GM19240 (cell line): ENCODE data around the gene TOR1AIP1.
"Not testable (repeated sequence)": the region's sequence is repeated elsewhere in the genome, so short reads cannot be mapped to it uniquely, and the experiment has no call there.

Source experiments
- DNase-seq: peaks from one replicate; pipeline ENCODE4 v3.0.0; 2011; ENCODE audit warnings: low spot score; ENCODE audit not compliant: insufficient read length

Gene TOR1AIP1, protein sequence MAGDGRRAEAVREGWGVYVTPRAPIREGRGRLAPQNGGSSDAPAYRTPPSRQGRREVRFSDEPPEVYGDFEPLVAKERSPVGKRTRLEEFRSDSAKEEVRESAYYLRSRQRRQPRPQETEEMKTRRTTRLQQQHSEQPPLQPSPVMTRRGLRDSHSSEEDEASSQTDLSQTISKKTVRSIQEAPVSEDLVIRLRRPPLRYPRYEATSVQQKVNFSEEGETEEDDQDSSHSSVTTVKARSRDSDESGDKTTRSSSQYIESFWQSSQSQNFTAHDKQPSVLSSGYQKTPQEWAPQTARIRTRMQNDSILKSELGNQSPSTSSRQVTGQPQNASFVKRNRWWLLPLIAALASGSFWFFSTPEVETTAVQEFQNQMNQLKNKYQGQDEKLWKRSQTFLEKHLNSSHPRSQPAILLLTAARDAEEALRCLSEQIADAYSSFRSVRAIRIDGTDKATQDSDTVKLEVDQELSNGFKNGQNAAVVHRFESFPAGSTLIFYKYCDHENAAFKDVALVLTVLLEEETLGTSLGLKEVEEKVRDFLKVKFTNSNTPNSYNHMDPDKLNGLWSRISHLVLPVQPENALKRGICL

DNA sequence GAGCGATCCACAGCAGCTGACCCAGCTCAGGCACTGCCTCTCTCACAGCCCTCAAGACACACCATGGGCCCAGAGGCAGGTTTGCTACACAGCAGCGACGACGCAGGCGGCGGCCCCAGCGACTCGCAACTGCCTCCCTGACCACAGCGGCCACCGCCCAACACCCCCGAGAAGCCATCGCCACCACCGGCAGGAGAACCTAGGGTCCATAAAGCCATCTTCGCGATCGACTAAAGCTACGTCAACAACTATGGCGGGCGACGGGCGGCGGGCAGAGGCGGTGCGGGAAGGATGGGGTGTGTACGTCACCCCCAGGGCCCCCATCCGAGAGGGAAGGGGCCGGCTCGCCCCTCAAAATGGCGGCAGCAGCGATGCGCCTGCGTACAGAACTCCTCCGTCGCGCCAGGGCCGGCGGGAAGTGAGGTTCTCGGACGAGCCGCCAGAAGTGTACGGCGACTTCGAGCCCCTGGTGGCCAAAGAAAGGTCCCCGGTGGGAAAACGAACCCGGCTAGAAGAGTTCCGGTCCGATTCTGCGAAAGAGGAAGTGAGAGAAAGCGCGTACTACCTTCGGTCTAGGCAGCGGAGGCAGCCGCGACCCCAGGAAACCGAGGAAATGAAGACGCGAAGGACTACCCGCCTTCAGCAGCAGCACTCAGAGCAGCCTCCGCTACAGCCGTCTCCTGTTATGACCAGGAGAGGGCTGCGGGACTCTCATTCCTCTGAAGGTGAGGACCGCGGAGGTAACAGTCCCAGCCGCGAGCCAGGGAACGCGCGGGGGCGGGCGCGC is at the start of gene TOR1AIP1:
Gene TOR1AIP1 (plus strand): TSS at position 33 of the 787 bp plus-strand sequence. CDS start 218 bp downstream, at position 251.
- DNase-seq = peak; percentile 41

DNA sequence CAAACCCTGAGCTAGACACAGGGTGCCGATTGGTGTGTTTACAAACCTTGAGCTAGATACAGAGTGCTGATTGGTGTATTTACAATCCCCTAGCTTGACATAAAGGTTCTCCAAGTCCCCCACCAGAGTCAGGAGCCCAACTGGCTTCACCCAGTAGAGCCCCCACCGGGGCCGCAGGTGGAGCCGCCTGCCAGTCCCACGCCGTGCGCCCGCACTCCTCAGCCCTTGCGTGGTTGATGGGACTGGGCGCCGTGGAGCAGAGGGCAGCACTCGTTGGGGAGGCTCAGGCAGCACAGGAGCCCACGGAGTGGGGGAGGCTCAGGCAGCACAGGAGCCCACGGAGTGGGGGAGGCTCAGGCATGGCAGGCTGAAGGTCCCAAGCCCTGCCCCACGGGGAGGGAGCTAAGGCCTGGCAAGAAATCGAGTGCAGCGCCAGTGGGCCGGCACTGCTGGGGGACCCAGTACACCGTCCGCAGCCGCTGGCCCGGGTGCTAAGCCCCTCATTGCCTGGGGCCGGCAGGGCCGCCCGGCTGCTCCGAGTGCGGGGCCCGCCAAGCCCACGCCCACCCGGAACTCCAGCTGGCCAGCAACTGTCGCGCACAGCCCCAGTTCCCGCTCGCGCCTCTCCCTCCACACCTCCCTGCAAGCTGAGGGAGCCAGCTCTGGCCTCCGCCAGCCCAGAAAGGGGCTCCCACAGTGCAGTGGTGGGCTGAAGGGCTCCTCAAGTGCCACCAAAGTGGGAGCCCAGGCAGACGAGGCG is 45.2 kb upstream of the TOR1AIP1 start:
- not testable (repeated sequence) for DNase-seq

DNA sequence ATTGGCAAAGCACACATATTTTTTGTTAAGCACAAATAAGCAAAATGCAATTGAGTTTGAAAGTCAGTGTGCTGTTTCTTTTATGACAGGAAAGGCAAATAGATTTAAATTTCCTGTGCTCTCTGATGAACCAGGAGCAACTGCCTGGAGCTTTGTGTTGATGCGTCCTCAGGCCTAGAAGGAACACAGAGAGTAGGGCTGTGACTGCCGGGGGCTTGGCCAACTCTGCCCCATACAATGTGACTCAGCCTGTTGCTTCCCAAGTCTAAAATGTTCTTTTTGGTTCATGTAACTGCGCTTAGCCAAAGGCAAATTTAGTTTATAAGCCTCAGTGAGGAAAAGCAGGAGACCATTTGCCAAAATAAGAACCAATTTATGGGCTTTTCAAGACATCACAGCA is 42.0 kb upstream of the TOR1AIP1 start:
- DNase-seq = no peak

DNA sequence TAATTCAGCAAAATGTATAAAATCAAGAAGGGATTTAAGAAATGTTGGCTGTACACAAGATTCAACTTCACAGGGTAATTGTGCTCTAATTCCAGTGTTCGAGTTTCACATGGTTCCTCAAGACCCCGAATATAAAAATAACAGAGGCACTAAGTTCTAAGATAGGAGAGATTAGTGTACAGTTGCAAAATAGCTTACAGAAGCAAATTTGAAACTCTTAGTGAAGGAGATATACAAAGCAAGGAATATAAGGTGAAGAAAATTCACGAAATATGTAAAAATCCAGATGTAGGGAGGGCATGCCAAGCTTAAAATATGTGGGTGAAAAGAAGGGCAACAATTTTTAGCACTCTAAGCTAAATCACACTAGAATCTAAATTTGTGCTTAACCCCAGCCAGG is 33.9 kb upstream of the TOR1AIP1 start:
- DNase-seq = no peak

DNA sequence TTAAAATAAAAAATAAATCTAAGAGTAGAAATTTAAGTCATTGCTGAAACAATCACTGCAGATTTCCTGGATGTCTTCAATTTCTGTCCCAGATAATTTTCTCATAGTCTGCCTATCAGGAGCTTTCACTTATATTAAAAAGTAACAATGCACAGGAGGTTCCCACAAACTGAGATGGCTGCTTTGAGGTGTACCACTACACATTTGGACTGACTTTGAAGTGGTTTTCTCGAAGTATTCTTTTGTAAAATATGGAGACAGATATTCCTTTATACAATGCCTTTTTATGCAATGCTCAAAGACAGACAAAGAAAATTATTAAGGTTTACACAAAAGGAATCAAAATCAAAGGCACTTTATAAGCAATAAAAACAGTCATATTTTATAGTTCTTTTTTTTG is 29.0 kb upstream of the TOR1AIP1 start:
- no peak for DNase-seq

DNA sequence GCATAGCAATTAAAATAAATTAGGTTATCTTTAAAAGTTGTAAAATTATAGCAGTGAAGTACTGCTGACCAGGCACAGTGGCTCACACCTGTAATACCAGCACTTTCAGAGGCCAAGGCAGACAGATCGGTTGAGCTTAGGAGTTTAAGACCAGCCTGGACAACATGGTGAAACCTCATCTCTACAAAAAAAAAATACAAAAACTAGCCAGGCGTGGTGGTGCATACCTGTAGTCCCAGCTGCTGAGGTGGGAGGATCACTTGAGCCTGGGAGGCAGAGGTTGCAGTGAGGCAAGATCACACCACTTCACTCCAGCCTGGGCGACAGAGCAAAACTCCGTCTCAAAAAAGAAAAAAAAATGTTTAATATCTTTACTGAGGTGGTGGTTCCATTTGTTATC is 26.3 kb upstream of the TOR1AIP1 start:
- DNase-seq = not testable (repeated sequence)

DNA sequence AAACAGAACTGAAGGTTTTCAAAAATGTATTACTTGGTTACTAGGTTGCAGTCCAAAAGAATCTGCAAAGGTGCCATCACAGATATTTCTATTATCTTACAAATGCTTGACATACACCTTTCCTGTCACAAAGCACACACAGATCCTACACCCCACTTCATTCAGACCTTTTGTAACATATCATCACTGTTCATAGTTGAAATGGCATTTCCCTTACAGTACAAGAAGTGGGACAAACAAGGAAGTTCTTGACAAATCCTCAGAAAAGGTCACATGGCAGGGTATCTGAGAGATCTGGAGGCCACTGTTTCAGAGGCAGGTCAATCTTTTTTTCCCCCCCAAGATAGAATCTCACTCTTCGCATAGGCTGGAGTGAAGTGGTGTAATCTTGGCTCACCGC is 25.8 kb upstream of the TOR1AIP1 start:
- DNase-seq = no peak

DNA sequence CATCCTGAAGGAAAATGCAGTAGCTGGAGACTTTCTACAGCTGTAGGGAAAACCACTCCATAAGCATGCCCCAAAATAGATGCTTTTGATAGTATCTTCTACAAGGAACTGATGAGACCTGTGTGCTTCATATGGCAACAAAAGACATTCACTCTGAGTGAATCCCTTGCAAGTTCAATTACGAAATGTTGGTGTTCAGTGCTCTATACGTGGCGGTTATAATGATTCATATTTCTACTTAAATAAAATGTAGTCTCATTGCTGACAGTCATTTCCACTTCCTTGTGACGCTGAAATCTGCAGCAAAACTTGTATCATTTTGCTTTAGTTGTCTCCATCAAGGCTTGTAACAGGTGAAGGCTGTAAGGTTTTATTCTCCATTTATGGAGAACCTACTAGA is 25.1 kb upstream of the TOR1AIP1 start:
- no peak for DNase-seq

DNA sequence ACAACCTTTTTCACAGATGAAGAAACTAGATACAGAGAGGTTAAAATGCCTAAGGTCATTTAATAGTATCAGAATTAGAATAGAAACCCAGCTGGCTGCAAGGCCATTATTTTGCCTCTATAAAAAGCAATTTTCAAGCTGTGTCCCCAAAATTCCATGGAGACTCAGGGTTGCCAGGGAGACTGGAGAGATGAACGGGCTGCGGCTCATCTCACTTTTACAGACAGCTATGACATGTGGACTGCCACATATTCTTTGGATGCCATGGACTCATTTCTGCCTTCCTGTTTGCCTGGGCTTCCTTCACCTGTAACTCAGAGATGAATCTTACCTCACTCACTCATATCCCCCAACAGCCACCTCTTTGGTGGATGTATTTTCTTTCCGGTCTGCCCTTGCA is 21.4 kb upstream of the TOR1AIP1 start:
- DNase-seq = no peak

DNA sequence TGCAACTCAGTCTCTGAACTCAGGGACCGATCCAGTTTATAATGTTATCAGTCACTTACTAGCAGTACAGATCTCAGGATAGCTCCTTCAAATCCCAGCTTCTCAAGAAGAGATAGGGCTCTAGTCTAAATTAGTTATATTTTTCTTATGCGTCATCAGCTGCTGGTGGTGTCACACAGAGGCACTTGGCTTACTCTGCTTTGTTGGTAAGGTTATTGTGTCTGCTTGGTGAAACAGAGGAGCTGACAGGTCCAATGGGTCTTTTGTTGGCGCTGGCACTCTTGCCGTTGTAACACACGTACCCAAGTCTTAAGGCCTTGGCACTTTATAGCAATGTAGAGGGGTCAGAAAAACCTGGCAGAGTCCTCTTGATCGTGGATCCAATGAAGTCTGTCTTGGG is 16.7 kb upstream of the TOR1AIP1 start:
- DNase-seq = no peak

DNA sequence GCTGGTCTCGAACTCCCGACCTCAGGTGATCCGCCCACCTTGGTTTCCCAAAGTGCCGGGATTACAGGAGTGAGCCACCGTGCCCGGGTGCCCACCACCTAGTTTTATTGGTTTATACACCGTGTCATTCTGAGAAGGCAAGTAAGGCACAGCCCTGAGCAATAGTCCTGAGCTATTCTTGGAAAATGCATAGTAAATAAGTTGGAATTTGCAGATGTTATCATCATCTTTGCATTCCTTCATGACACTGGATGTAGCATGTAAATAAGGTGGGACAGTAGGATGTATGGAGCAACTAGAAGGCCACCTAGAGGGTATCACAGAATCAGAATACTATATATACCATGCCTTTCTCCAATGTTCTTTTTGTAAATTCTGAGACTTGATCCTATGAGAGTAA is 15.5 kb upstream of the TOR1AIP1 start:
- DNase-seq = no peak

DNA sequence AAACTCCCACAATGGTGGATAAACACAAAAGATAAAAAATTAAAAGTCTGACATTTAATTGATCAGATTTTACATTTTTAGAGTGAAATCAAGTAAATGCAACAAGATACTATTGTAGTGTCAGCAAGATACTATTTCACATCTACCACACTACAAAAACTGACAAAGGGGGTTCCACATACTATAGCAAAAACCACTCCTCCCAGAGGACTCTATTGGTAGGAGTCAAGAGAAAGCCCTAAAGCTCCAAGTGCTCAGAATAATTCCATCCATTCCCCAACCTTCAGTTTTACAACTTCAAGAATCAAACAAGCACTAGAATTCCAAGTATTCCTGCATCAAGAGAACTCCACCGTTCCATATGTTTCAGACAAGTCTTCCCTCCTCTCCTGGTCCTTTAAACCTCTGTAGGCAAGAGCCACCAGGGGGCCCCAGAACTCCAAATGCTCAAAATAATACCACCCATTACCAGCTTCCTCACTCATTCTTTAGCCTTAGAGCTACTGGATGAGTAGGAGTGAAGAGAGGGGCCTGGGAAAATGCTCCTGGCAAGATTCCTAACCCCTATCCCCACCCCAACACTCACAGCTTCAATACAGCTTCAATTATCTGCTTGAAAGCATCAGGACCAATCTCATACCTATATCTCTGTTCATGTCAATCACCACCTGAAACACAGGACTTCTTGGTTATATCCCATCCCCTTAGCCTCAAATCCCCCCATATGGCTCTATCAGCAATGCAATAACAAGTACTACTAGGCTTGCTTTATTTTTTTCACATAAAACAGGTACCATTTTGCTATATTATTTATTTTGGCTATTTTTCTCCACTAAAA is 14.4 kb upstream of the TOR1AIP1 start:
- no peak for DNase-seq

DNA sequence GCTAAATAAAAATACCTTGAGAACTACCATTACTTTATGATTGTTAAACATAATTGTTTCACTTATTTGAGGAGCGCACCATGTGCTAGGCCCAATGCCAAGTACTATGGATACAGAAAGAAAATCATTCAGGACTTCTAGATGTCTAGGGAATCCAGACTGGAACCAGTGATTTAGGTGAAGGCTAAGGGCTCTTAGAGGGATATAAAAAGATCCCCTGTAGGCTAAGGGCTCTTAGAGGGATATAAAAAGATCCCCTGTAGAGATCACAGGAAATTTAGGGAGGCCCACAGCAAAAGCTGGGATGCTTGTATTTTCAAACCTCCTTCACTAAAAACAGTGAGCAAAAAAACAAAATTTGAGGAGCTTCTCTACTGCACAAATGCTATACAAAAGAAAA is 11.2 kb upstream of the TOR1AIP1 start:
- no peak for DNase-seq

DNA sequence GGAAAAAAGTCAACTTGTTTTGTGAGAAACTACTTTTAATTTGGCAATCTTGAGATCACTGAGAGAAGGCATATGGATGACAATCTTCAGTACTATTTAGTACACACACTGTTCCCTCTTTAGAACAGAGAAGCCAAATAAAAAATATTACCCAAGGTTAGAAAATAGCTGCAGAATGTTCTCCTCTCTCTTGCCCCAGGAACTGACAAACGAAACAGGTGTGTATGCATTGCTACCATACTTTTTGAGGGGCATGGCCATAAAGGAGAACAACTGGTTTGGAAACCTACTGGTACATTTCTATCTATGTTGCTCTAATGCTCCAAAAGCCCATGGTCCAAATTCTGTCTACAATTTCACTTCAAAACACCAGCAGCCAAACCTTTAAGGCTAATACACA is 10.1 kb upstream of the TOR1AIP1 start:
- DNase-seq = no peak

DNA sequence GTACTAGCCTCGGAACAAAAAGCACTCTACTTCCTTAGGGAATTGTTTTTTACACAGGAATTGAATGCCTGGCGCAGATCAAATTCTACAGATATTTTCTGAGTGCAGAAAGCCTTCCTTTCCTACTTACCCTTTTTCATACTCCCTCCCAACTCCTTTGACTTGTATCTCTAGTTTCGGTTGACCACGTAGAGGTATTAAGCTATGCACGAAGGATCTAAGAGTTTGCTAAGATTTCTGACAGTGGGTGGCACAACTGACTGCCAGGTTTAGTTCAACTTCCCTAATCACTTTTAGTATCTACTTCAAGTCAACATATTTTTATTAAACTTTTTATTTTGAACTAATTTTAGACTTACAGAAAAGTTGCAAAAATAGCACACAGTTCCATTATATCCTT is 9.5 kb upstream of the TOR1AIP1 start:
- DNase-seq = no peak

DNA sequence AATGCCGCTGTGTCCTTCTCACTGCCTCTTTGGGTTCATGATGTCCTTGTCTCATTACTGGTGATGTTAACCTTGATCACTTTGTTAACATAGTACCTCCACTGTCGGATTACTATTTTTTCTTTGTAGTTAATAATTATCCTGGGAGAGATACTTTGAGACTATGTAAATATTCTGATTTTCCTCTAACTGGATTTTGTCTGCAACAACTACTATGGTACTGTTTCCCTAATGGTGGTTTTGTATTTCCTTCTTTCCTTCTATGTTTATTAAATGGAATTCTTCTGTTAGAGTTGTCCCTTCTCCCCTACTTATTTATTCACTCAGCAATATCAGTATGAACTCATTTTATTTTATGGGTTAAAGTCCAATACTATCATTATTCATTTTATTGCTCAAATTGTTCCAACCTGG is 8.6 kb upstream of the TOR1AIP1 start:
- no peak for DNase-seq

DNA sequence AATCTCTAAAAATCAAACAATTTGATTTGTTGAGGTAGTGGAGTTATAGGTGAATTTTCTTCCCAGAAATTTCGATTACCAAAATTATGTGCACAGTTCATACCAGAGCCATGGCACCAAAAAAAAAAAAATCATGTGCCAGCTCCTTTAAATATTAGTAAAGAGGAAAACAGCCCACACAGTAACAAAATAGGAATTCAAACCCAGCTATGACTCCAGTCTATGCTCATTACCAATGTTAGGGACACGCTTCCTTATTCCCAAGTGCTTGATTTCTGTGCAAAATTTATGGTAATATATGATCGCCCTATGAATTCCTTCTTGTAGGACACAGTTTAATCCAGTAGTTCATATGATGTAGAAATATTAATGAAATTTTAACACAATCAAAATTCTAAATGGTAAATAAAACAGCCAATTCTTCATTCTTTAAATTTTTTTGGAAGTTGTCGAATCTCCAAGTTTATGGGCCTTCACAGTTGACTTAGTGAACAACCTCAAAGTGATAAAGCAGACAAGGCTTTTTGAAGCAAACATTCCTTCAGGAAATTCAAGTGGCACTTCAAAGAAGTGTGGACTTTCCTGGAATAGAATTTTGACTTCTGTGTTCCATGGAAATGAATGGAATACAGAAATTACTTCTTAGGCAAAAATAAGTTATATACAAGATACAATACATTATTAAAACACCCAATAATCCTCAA is 6.3 kb upstream of the TOR1AIP1 start:
- DNase-seq = no peak

DNA sequence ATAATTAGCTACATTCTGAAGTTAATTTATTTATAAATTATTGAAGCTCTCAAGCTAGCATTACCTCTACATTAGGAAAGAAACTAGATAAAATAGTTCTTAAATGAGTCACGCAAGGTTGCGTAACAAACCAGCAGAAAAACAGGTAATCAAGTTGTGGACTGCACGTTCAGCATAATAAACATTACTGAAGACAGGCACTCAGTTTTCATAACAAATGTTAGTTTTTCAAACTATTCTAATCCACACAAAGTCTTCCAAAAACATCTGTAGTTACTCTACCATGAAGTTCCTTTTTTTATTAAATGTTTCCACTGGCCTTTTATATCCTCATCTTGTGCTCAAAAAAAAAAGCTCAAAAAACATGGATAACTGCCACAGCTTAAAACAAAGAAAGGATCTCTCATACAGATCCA is 5.8 kb upstream of the TOR1AIP1 start:
- DNase-seq = no peak

DNA sequence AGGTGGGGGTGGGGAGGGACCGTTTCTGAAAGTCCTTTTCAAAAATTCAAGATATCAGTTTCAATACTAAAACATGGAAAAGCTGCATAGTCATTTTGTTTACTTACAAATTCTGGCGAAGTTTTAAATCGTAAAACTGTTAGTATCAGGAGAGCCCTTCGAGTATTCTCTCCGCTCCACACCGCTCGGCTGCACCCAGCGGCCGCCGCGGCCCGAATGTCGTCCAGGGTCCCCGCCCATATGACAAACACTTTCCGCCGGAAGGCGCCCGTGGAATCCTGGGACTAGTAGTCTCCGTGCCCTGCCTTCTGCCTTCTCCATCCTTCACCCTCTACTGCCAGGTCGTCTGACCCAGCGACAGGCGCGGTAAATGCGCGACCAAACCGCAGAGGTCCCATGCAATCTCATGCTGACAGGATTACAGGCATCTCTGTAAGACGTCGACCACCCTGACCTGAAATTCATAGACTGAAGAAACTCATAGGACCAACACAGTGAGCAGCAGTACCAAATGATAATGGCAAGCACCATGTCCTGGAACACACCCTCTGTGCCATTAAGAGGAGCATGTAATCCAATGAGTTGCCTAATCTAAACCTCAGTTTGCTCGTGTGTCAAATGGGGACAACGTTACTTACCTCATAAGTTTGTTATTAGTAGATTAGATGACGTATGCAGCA is 4.4 kb upstream of the TOR1AIP1 start, which contains the start of gene TOR1AIP2:
Gene TOR1AIP2 (minus strand): TSS at position 218 of the 680 bp plus-strand sequence. CDS start 25,138 bp downstream, outside the sequence.
- DNase-seq = peak; percentile 45
